Stimulated activated CD4-positive, alpha-beta T cell treated with anti-CD3 and anti-CD28 coated beads, Interleukin-1b, Interleukin-23, amount 100 ng/mL, for 24 hours (primary cell): ENCODE measurements around the gene EPHA8.

ENCODE experiments used
- DNase-seq, 4 experiments: peaks; one replicate each; pipeline ENCODE4 v3.0.0-alpha.2; 2020; ENCODE audit warnings: low read depth in 4 of 4, low spot score in 1 of 4

EPHA8 gene

GRCh38 chr1:22562584-22563583, at the start of gene EPHA8:
Gene EPHA8 (plus strand): TSS chr1:22563489. CDS start chr1:22563636, 147 bp downstream.
- DNase-seq, result no peak

- DNase-seq, result no peak
Observed at GRCh38 chr1:22516906-22517571, 46.2 kb upstream of the EPHA8 start.

- no peak for DNase-seq
Observed at GRCh38 chr1:22517956-22518355, 45.3 kb upstream of the EPHA8 start.

- DNase-seq, result no peak
Observed at GRCh38 chr1:22518379-22518778, 44.9 kb upstream of the EPHA8 start.

GRCh38 chr1:22520871-22521270, 42.4 kb upstream of the EPHA8 start:
- no peak for DNase-seq

- DNase-seq, result no peak
Observed at GRCh38 chr1:22521692-22522091, 41.6 kb upstream of the EPHA8 start.

- no peak for DNase-seq
Observed at GRCh38 chr1:22522221-22522743, 41.0 kb upstream of the EPHA8 start.

- DNase-seq, result no peak
Observed at GRCh38 chr1:22524481-22524880, 38.8 kb upstream of the EPHA8 start.

- no peak for DNase-seq
Observed at GRCh38 chr1:22525211-22525610, 38.1 kb upstream of the EPHA8 start.

GRCh38 chr1:22525646-22526045, 37.6 kb upstream of the EPHA8 start:
- no peak for DNase-seq

- no peak for DNase-seq
Observed at GRCh38 chr1:22526098-22526497, 37.2 kb upstream of the EPHA8 start.

GRCh38 chr1:22526677-22527076, 36.6 kb upstream of the EPHA8 start:
- no peak for DNase-seq

- DNase-seq, result no peak
Observed at GRCh38 chr1:22527122-22527521, 36.2 kb upstream of the EPHA8 start.

- DNase-seq, result no peak
Observed at GRCh38 chr1:22527555-22528296, 35.6 kb upstream of the EPHA8 start.

GRCh38 chr1:22528451-22528850, 34.8 kb upstream of the EPHA8 start:
- DNase-seq, result no peak

- no peak for DNase-seq
Observed at GRCh38 chr1:22529901-22530621, 33.2 kb upstream of the EPHA8 start.

GRCh38 chr1:22530715-22531114, 32.6 kb upstream of the EPHA8 start:
- no peak for DNase-seq

GRCh38 chr1:22531251-22531650, 32.0 kb upstream of the EPHA8 start:
- no peak for DNase-seq

- DNase-seq, result no peak
Observed at GRCh38 chr1:22533244-22533895, 29.9 kb upstream of the EPHA8 start.

GRCh38 chr1:22534951-22535350, 28.3 kb upstream of the EPHA8 start:
- DNase-seq, result no peak
